ENCODE results near the gene N4BP2L1.
A peak's percentile ranks its signal among the peaks of the same experiment; 100 is the strongest.

The N4BP2L1 gene

GRCh38 chr13:32384702-32385101, 43.2 kb downstream of the N4BP2L1 start:
- Histone ChIP-seq H3K9me2 (replicated peaks; ENCODE audit: insufficient read depth, low read length) (no peaks in the 10 kb centered on the region), H4K20me1 (ENCODE audit: insufficient read depth, low read length) (no peaks in the 10 kb centered on the region), H3F3A (ENCODE audit: insufficient read depth, low read length) (peaks cover 6% of the 10 kb centered on the region), H3K79me2 (ENCODE audit: low read length) (no peaks in the 10 kb centered on the region), H3K4me2 (ENCODE audit: low read depth, low read length) (no peak overlapping the region), H3K9me3 (replicated peaks; ENCODE audit: insufficient read depth, low read length) (no peaks in the 10 kb centered on the region), H3K27ac (ENCODE audit: low read length) (peak overlapping the region; percentile 18; the same call in 1 of the 2 replicates), H3K9ac (ENCODE audit: low read length) (no peak overlapping the region), H2AFZ (ENCODE audit: low read length) (no peak overlapping the region), H3K4me1 (ENCODE audit: low read length) (peaks cover 27% of the 10 kb centered on the region), H3K27me3 (replicated peaks; ENCODE audit: insufficient read depth, low read length) (no peaks in the 10 kb centered on the region), H3K36me3 (replicated peaks; ENCODE audit: insufficient read depth, low read length) (no peaks in the 10 kb centered on the region), H3K4me3 (ENCODE audit: low read length) (no peak overlapping the region)
- TF ChIP-seq EZH2phosphoT487 (IDR thresholded peaks at IDR 0.05; ENCODE audit: low read length) (no peak), EZH2 (optimal IDR thresholded peaks at IDR 0.05; ENCODE audit: low read depth, low read length) (no peak), CTCF (IDR thresholded peaks at IDR 0.05; ENCODE audit: low read length) (no peak)
- no peak for DNase-seq

GRCh38 chr13:32383836-32384618, 43.9 kb downstream of the N4BP2L1 start:
- H3F3A ChIP-seq (ENCODE audit: insufficient read depth, low read length) = no peaks in the 10 kb centered on the region
- no peaks in the 10 kb centered on the region for H3K9me2 ChIP-seq (replicated peaks; ENCODE audit: insufficient read depth, low read length)
- no peaks in the 10 kb centered on the region for H3K9me3 ChIP-seq (replicated peaks; ENCODE audit: insufficient read depth, low read length)
- H3K4me3 ChIP-seq (ENCODE audit: low read length) = no peak overlapping the region
- H3K4me1 ChIP-seq (ENCODE audit: low read length) = peaks cover 21% of the 10 kb centered on the region
- H3K79me2 ChIP-seq (ENCODE audit: low read length) = no peaks in the 10 kb centered on the region
- no peak for TF ChIP-seq EZH2phosphoT487 (IDR thresholded peaks at IDR 0.05; ENCODE audit: low read length)
- no peak for TF ChIP-seq CTCF (IDR thresholded peaks at IDR 0.05; ENCODE audit: low read length)
- no peak for TF ChIP-seq EZH2 (optimal IDR thresholded peaks at IDR 0.05; ENCODE audit: low read depth, low read length)
- no peaks in the 10 kb centered on the region for H4K20me1 ChIP-seq (ENCODE audit: insufficient read depth, low read length)
- H3K9ac ChIP-seq (ENCODE audit: low read length) = no peak overlapping the region
- no peak overlapping the region for H2AFZ ChIP-seq (ENCODE audit: low read length)
- peak overlapping the region; percentile 18; the same call in 1 of the 2 replicates for H3K27ac ChIP-seq (ENCODE audit: low read length)
- no peaks in the 10 kb centered on the region for H3K36me3 ChIP-seq (replicated peaks; ENCODE audit: insufficient read depth, low read length)
- H3K27me3 ChIP-seq (replicated peaks; ENCODE audit: insufficient read depth, low read length) = no peaks in the 10 kb centered on the region
- no peak for DNase-seq
- no peak overlapping the region for H3K4me2 ChIP-seq (ENCODE audit: low read depth, low read length)

- Histone ChIP-seq H3K4me2 (ENCODE audit: low read depth, low read length) (no peak overlapping the region), H3F3A (ENCODE audit: insufficient read depth, low read length) (no peaks in the 10 kb centered on the region), H4K20me1 (ENCODE audit: insufficient read depth, low read length) (no peaks in the 10 kb centered on the region), H3K4me3 (ENCODE audit: low read length) (no peak overlapping the region), H3K9me2 (replicated peaks; ENCODE audit: insufficient read depth, low read length) (no peaks in the 10 kb centered on the region), H3K4me1 (ENCODE audit: low read length) (peaks cover 17% of the 10 kb centered on the region), H3K27ac (ENCODE audit: low read length) (no peak overlapping the region), H3K9me3 (replicated peaks; ENCODE audit: insufficient read depth, low read length) (no peaks in the 10 kb centered on the region), H2AFZ (ENCODE audit: low read length) (no peak overlapping the region), H3K79me2 (ENCODE audit: low read length) (no peaks in the 10 kb centered on the region), H3K36me3 (replicated peaks; ENCODE audit: insufficient read depth, low read length) (no peaks in the 10 kb centered on the region), H3K27me3 (replicated peaks; ENCODE audit: insufficient read depth, low read length) (no peaks in the 10 kb centered on the region), H3K9ac (ENCODE audit: low read length) (no peak overlapping the region)
- TF ChIP-seq EZH2phosphoT487 (IDR thresholded peaks at IDR 0.05; ENCODE audit: low read length) (no peak), CTCF (IDR thresholded peaks at IDR 0.05; ENCODE audit: low read length) (peak; percentile 54)
- no peak for DNase-seq
Measured at GRCh38 chr13:32381539-32381938, 46.4 kb downstream of the N4BP2L1 start.
